Keratinocyte (primary cell): ENCODE results near the gene CASP9. TPM values are rescaled to one million over a fixed set of nuclear protein-coding genes. Genes with fewer than 3 reads are reported as not detected.

Experiments
- DNase-seq: peaks from one replicate; pipeline ENCODE4 v3.0.0-alpha.2; 2011; ENCODE audit warnings: low read depth, missing footprints, low spot score
- FAIRE-seq: peaks from 2 replicates; lab custom pipeline; 2011; peaks lifted over from hg19 to GRCh38; lab: Jason Lieb, UNC
- H2AFZ ChIP-seq: 2 replicates; pipeline ENCODE4 v1.6.0; 2012; ENCODE audit warnings: low read length, control low read depth, inconsistent platforms; ENCODE audit not compliant: control insufficient read depth
- H3K27ac ChIP-seq: 2 replicates; pipeline ENCODE4 v1.5.1; 2011; ENCODE audit warnings: low read length; ENCODE audit not compliant: control insufficient read depth, insufficient read depth
- H3K27me3 ChIP-seq: 3 replicates; pipeline ENCODE4 v1.6.0; 2011; ENCODE audit warnings: low read length; ENCODE audit not compliant: control insufficient read depth, insufficient read depth; ENCODE audit errors: extremely low read depth
- H3K36me3 ChIP-seq, 2 experiments: 2 replicates in 1 of 2; 3 replicates in 1 of 2; pipeline ENCODE4 v1.5.1; 2011; ENCODE audit warnings: low read length in 2 of 2, mild to moderate bottlenecking in 1 of 2; ENCODE audit not compliant: control insufficient read depth in 2 of 2, insufficient read depth in 2 of 2; ENCODE audit errors: extremely low read depth in 1 of 2
- H3K4me1 ChIP-seq: 3 replicates; pipeline ENCODE4 v1.5.1; 2011; ENCODE audit warnings: low read length; ENCODE audit not compliant: control insufficient read depth, insufficient read depth; ENCODE audit errors: extremely low read depth
- H3K4me2 ChIP-seq: 3 replicates; pipeline ENCODE4 v1.6.0; 2011; ENCODE audit warnings: low read depth, low read length; ENCODE audit not compliant: control insufficient read depth, insufficient read depth; ENCODE audit errors: extremely low read depth
- H3K4me3 ChIP-seq, 3 experiments: fragments of 200-600 bp in 1 of 3; sonication (generic) in 1 of 3; 2 replicates in 2 of 3; 3 replicates in 1 of 3; pipeline ENCODE4 v1.5.1; 2011 to 2016; ENCODE audit warnings: low read length in 3 of 3, mild to moderate bottlenecking in 3 of 3, control low read depth in 2 of 3, inconsistent platforms in 1 of 3, low read depth in 1 of 3, mixed read lengths in 1 of 3, mixed run types in 1 of 3, moderate library complexity in 1 of 3; ENCODE audit not compliant: control insufficient read depth in 2 of 3, insufficient read depth in 2 of 3; ENCODE audit errors: extremely low read depth in 1 of 3
- H3K79me2 ChIP-seq: 2 replicates; pipeline ENCODE4 v1.6.0; 2012; ENCODE audit warnings: low read length; ENCODE audit not compliant: control insufficient read depth, insufficient read depth
- H3K9ac ChIP-seq: 3 replicates; pipeline ENCODE4 v1.6.0; 2011; ENCODE audit warnings: low read length; ENCODE audit not compliant: control insufficient read depth, insufficient read depth; ENCODE audit errors: extremely low read depth
- H3K9me1 ChIP-seq: 3 replicates; pipeline ENCODE4 v1.6.0; 2011; ENCODE audit warnings: low read length; ENCODE audit not compliant: control insufficient read depth, insufficient read depth; ENCODE audit errors: extremely low read depth
- H3K9me3 ChIP-seq: 2 replicates; pipeline ENCODE4 v1.5.1; 2012; ENCODE audit warnings: low read depth, low read length; ENCODE audit not compliant: control insufficient read depth
- H4K20me1 ChIP-seq: 3 replicates; pipeline ENCODE4 v1.6.0; 2011; ENCODE audit warnings: low read length; ENCODE audit not compliant: control insufficient read depth, insufficient read depth; ENCODE audit errors: extremely low read depth
- EZH2 ChIP-seq: IDR thresholded peaks from one replicate; pipeline ENCODE4 v1.6.1; 2012; ENCODE audit warnings: inconsistent platforms, mild to moderate bottlenecking, low read length, moderate library complexity
- dilution Hi-C: fragments of 300-500 bp; cut with MboI; formaldehyde crosslinking; loops from one replicate; pipeline ENCODE4 v1.7.0; 2020; ENCODE audit warnings: low sequenced_read_pairs; ENCODE audit not compliant: extremely low pct_ligation_motif_present
- polyA plus RNA-seq, 5 experiments: library from polyadenylated mRNA; depleted of rRNA in 3 of 5; stranded (reverse) in 3 of 5; stranded (forward) in 1 of 5; unstranded in 1 of 5; fragments of >200 nt; gene quantifications; 1 replicate in 1 of 5; 2 replicates in 3 of 5; 3 replicates in 1 of 5; pipeline versions ENCODE4 v1.2.1 to v1.2.3, GENCODE V29; 2011 to 2012; ENCODE audit warnings: missing spikeins in 2 of 5, low read depth in 1 of 5, low replicate concordance in 1 of 5
- TF ChIP-seq, protein P1 (sequence below), 3 experiments: IDR thresholded peaks in 1 of 3; conservative IDR thresholded peaks in 1 of 3; optimal IDR thresholded peaks in 1 of 3; 2 replicates in 2 of 3; 3 replicates in 1 of 3; pipeline versions ENCODE3 to v1.5.1; 2011; ENCODE audit warnings: low read length in 3 of 3, mild to moderate bottlenecking in 3 of 3, moderate library complexity in 2 of 3, control low read depth in 1 of 3, inconsistent platforms in 1 of 3; ENCODE audit not compliant: insufficient read depth in 2 of 3; ENCODE audit errors: extremely low read depth in 1 of 3

Gene CASP9
- polyA plus RNA-seq, 1 donor (not counting 4 experiments of a cell fraction or from before 2014, with no cell fraction given) = 4.4 TPM

DNA sequence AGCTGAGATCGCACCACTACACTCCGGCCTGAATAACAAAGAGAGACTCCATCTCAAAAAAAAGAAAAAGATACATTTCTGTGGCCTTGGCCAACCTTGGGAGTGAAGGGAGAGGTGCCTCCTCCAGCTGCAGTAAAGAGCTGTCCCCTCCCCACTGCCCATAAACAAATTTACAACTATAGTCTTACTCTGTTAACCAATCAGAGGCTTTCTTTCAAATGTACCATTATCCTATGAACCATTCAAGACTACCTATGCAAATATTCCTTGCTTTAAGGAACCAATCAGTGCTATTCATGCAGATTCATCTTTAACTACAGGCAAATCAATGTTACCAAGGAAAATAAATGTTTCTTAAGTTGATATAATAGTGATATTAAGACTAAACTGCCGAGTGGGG, 47.1 kb downstream of the CASP9 start:
- no peak for FAIRE-seq
- no peak overlapping the region for H3K27ac ChIP-seq
- H3K9me1 ChIP-seq = no peaks in the 10 kb centered on the region
- TF ChIP-seq, protein P1, sequence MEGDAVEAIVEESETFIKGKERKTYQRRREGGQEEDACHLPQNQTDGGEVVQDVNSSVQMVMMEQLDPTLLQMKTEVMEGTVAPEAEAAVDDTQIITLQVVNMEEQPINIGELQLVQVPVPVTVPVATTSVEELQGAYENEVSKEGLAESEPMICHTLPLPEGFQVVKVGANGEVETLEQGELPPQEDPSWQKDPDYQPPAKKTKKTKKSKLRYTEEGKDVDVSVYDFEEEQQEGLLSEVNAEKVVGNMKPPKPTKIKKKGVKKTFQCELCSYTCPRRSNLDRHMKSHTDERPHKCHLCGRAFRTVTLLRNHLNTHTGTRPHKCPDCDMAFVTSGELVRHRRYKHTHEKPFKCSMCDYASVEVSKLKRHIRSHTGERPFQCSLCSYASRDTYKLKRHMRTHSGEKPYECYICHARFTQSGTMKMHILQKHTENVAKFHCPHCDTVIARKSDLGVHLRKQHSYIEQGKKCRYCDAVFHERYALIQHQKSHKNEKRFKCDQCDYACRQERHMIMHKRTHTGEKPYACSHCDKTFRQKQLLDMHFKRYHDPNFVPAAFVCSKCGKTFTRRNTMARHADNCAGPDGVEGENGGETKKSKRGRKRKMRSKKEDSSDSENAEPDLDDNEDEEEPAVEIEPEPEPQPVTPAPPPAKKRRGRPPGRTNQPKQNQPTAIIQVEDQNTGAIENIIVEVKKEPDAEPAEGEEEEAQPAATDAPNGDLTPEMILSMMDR (optimal IDR thresholded peaks at IDR 0.05 in 1 of 3, IDR thresholded peaks at IDR 0.05 in 1 of 3, conservative IDR thresholded peaks at IDR 0.05 in 1 of 3; ENCODE audit: extremely low read depth in 1 of 3, insufficient read depth in 2 of 3, low read length in 3 of 3) = no peak
- TF ChIP-seq EZH2 = no peak
- no peaks in the 10 kb centered on the region for H3K27me3 ChIP-seq
- H2AFZ ChIP-seq = no peak overlapping the region
- H3K79me2 ChIP-seq = no peaks in the 10 kb centered on the region
- dilution Hi-C loops = no loop called here
- no peaks in the 10 kb centered on the region for H4K20me1 ChIP-seq
- no peaks in the 10 kb centered on the region for H3K9me3 ChIP-seq
- H3K9ac ChIP-seq = no peak overlapping the region
- no peak overlapping the region for H3K4me3 ChIP-seq
- H3K4me1 ChIP-seq = no peaks in the 10 kb centered on the region
- H3K36me3 ChIP-seq = no peaks in the 10 kb centered on the region
- H3K4me2 ChIP-seq = no peak overlapping the region
- no peak for DNase-seq

DNA sequence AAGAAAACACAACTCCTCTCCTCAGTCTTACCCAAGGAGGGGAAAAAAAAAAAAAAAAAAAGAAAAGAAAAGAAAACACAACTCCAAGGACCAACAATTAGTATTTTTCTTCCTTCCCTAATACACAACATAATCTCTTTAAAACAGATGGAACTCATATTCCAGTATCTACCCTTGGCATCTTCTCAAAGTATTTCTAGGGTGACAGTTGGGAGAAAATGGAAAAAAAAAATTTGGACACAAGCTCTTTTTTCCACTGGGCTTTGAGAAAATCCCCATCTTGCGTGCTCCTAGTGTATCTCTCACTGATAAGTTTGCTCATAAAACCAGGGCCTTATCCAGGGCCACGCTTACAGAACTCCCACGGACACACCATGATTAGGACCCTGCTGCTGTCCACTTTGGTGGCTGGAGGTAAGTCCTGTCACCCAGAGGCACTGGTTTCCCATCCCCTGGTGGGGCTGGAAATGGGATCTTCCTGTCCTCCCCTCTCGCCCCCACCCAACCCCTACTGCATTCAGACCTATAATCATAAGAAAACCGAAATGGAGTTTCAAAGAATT, 48.2 kb downstream of the CASP9 start, which contains the start of gene CELA2B:
Gene CELA2B, plus strand, starts transcription at position 353 of the 563 bp plus-strand sequence. Its CDS starts 22 bp downstream, at position 375.
- Histone ChIP-seq H3K4me1 (no peaks in the 10 kb centered on the region), H3K4me3 (no peak within 1 kb of the TSS), H3K27ac (no peak within 1 kb of the TSS), H3K9me1 (no peaks in the 10 kb centered on the region), H4K20me1 (no peaks in the 10 kb centered on the region), H3K36me3 (no peaks in the 10 kb centered on the region), H3K9ac (no peak within 1 kb of the TSS), H3K27me3 (no peaks in the 10 kb centered on the region), H3K9me3 (no peaks in the 10 kb centered on the region), H3K4me2 (no peak within 1 kb of the TSS), H2AFZ (no peak within 1 kb of the TSS), H3K79me2 (no peaks in the 10 kb centered on the region)
- no peak for TF ChIP-seq EZH2
- TF ChIP-seq, protein P1 (optimal IDR thresholded peaks at IDR 0.05 in 1 of 3, IDR thresholded peaks at IDR 0.05 in 1 of 3, conservative IDR thresholded peaks at IDR 0.05 in 1 of 3; ENCODE audit: extremely low read depth in 1 of 3, insufficient read depth in 2 of 3, low read length in 3 of 3) = no peak
- FAIRE-seq (no peak), DNase-seq (no peak)
- dilution Hi-C loops = no loop called here
